Neuronal stem cell (in vitro differentiated cells): ENCODE results near the gene HCLS1.

Experiments
- DNase-seq: peaks from one replicate; pipeline ENCODE4 v3.0.0-alpha.2; 2013; ENCODE audit warnings: low spot score
- H2AFZ ChIP-seq: one replicate; pipeline ENCODE4 v1.6.1; 2013; ENCODE audit warnings: mild to moderate bottlenecking, low read length, inconsistent platforms
- H2AK5ac ChIP-seq: 2 replicates; pipeline ENCODE4 v1.6.1; 2013; ENCODE audit warnings: low read depth, mild to moderate bottlenecking, inconsistent platforms, low read length, moderate library complexity, mixed read lengths
- H2BK120ac ChIP-seq: 2 replicates; pipeline ENCODE4 v1.6.1; 2013; ENCODE audit warnings: low read depth, mild to moderate bottlenecking, inconsistent platforms, low read length, moderate library complexity, mixed read lengths
- H2BK12ac ChIP-seq: one replicate; pipeline ENCODE4 v1.6.1; 2013; ENCODE audit warnings: low read length, inconsistent platforms
- H2BK15ac ChIP-seq: 2 replicates; pipeline ENCODE4 v1.6.1; 2013; ENCODE audit warnings: mild to moderate bottlenecking, low read length, inconsistent platforms, mixed read lengths
- H2BK5ac ChIP-seq: one replicate; pipeline ENCODE4 v1.6.1; 2013; ENCODE audit warnings: inconsistent platforms, mild to moderate bottlenecking, low read length, moderate library complexity
- H3K14ac ChIP-seq: one replicate; pipeline ENCODE4 v1.6.1; 2013; ENCODE audit warnings: low read length, inconsistent platforms
- H3K18ac ChIP-seq: 2 replicates; pipeline ENCODE4 v1.6.1; 2013; ENCODE audit warnings: low read length, inconsistent platforms
- H3K23ac ChIP-seq: 2 replicates; pipeline ENCODE4 v1.6.1; 2013; ENCODE audit warnings: low read depth, mild to moderate bottlenecking, mixed read lengths, low read length, inconsistent platforms; ENCODE audit not compliant: poor library complexity
- H3K27ac ChIP-seq: replicated peaks from 3 replicates; pipeline ENCODE4 v1.5.1; 2013; ENCODE audit warnings: low read length, inconsistent platforms
- H3K27me3 ChIP-seq, 3 experiments: 2 replicates each; pipeline ENCODE4 v1.6.1; 2013; ENCODE audit warnings: low read length in 3 of 3, mild to moderate bottlenecking in 2 of 3, inconsistent platforms in 1 of 3, low read depth in 1 of 3, mixed read lengths in 1 of 3, moderate library complexity in 1 of 3; ENCODE audit not compliant: control insufficient read depth in 3 of 3, insufficient read depth in 3 of 3
- H3K36me3 ChIP-seq, 2 donors: replicated peaks in 1 of 2; 2 replicates each; pipeline ENCODE4 v1.6.1; 2013; ENCODE audit warnings: low read length in 2 of 2; ENCODE audit not compliant: control insufficient read depth in 2 of 2, insufficient read depth in 2 of 2
- H3K4ac ChIP-seq: 2 replicates; pipeline ENCODE4 v1.6.1; 2013; ENCODE audit warnings: inconsistent platforms, mild to moderate bottlenecking, low read length, moderate library complexity
- H3K4me1 ChIP-seq, 2 donors: 1 replicate in 1 of 2; 2 replicates in 1 of 2; pipeline ENCODE4 v1.6.1; 2013; ENCODE audit warnings: low read length in 2 of 2, low read depth in 1 of 2; ENCODE audit not compliant: control insufficient read depth in 2 of 2, insufficient read depth in 1 of 2
- H3K4me2 ChIP-seq: one replicate; pipeline ENCODE4 v1.6.1; 2013; ENCODE audit warnings: mild to moderate bottlenecking, low read length, inconsistent platforms; ENCODE audit not compliant: insufficient read depth, poor library complexity, severe bottlenecking
- H3K4me3 ChIP-seq, 2 donors: 2 replicates each; pipeline ENCODE4 v1.5.1; 2013; ENCODE audit warnings: low read length in 2 of 2, mild to moderate bottlenecking in 2 of 2, inconsistent platforms in 1 of 2, moderate library complexity in 1 of 2
- H3K79me1 ChIP-seq: one replicate; pipeline ENCODE4 v1.6.1; 2013; ENCODE audit warnings: low read depth, mild to moderate bottlenecking, inconsistent platforms, low read length, moderate library complexity
- H3K9ac ChIP-seq: one replicate; pipeline ENCODE4 v1.6.1; 2013; ENCODE audit warnings: mild to moderate bottlenecking, low read depth, low read length, inconsistent platforms; ENCODE audit not compliant: poor library complexity
- H3K9me3 ChIP-seq, 2 donors: replicated peaks in 1 of 2; 2 replicates each; pipeline versions ENCODE3 to v1.6.1; 2013; ENCODE audit warnings: low read length in 2 of 2, mild to moderate bottlenecking in 2 of 2, inconsistent platforms in 1 of 2, low read depth in 1 of 2, mixed read lengths in 1 of 2, moderate library complexity in 1 of 2; ENCODE audit not compliant: control insufficient read depth in 2 of 2, insufficient read depth in 1 of 2
- H4K8ac ChIP-seq: one replicate; pipeline ENCODE4 v1.6.1; 2013; ENCODE audit warnings: low read depth, mild to moderate bottlenecking, inconsistent platforms, low read length, moderate library complexity
- H4K91ac ChIP-seq: one replicate; pipeline ENCODE4 v1.6.1; 2013; ENCODE audit warnings: low read length, low read depth, mild to moderate bottlenecking, inconsistent platforms; ENCODE audit not compliant: poor library complexity
- WGBS, 2 donors: extraction: QIAGEN DNeasy Blood & Tissue Kit; methylation state at CpG; one replicate each; pipeline ENCODE4 v1.1.7; 2013; ENCODE audit warnings: missing lambda C conversion rate in 2 of 2, mixed read lengths in 1 of 2; ENCODE audit not compliant: insufficient read length in 2 of 2, insufficient replicate concordance in 1 of 2; ENCODE audit errors: extremely low coverage in 2 of 2; 5-methylcytosine and 5-hydroxymethylcytosine counted together

The HCLS1 gene

DNA sequence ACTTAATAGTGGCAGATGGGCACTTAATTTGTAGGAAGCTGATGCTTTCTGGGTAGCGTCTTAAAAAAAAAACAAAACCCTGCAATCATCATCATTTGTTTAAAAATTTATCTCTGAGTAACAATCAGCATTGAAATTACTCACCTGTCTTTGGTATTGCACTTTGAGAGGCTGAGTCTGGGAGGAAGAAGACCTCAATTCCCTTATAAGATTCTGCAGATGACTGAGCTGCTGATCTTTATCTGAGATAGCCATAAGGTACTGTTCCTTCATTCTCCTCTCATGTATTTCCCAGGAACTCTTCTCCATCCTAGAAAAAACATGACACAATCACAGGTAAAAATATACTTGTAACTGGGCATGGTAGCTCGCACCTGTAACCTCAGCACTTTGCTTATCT is 16.4 kb upstream of the HCLS1 start:
- H3K27ac ChIP-seq = no peak overlapping the region
- no peaks in the 10 kb centered on the region for H3K79me1 ChIP-seq
- H3K27me3 ChIP-seq = no peaks in the 10 kb centered on the region
- H3K18ac ChIP-seq = no peak overlapping the region
- no peak overlapping the region for H3K4ac ChIP-seq
- H3K36me3 ChIP-seq = peaks cover 24 to 90% of the 10 kb centered on the region in 2 donors
- H3K23ac ChIP-seq = no peak overlapping the region
- no peak overlapping the region for H3K14ac ChIP-seq
- H2AFZ ChIP-seq = no peak overlapping the region
- H4K91ac ChIP-seq = no peak overlapping the region
- no peak overlapping the region for H3K4me2 ChIP-seq
- H2BK12ac ChIP-seq = no peak overlapping the region
- no peak overlapping the region for H2BK5ac ChIP-seq
- no peak overlapping the region for H2AK5ac ChIP-seq
- H3K9ac ChIP-seq = no peak overlapping the region
- DNase-seq = no peak
- no CpG with 5 or more reads among the region's 2 CpGs for WGBS, 2 donors
- H3K4me3 ChIP-seq = no peak overlapping the region
- H4K8ac ChIP-seq = no peak overlapping the region
- H2BK120ac ChIP-seq = no peak overlapping the region
- no peaks in the 10 kb centered on the region for H3K4me1 ChIP-seq
- no peaks in the 10 kb centered on the region for H3K9me3 ChIP-seq
- H2BK15ac ChIP-seq = no peak overlapping the region

DNA sequence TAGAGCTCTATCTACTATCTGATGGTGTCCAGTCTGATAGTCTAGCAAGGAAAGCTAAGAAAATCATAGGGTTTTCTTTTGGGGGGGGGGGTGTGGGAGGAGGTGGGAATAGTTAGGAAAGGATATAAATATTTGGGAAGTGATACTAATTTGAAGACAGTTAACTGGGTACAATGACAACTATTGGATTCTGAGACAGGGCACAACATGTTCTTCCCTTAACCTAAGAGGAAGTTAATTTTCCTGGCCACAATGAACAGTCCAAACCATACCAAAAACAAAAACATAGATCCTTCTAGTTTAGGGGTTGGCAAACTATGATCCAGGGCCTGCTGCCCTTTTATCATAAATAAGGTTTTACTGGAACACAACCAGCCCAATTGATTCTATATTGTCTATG is 10.0 kb upstream of the HCLS1 start:
- Histone ChIP-seq H3K4ac (no peak overlapping the region), H3K36me3 (peaks cover 17 to 90% of the 10 kb centered on the region in 2 donors), H3K4me1 (no peaks in the 10 kb centered on the region), H2BK5ac (no peak overlapping the region), H3K4me2 (no peak overlapping the region), H3K27ac (no peak overlapping the region), H3K9ac (no peak overlapping the region), H2BK15ac (no peak overlapping the region), H3K9me3 (no peaks in the 10 kb centered on the region), H2AFZ (no peak overlapping the region), H3K4me3 (no peak overlapping the region), H3K79me1 (no peaks in the 10 kb centered on the region), H3K23ac (no peak overlapping the region), H2BK12ac (no peak overlapping the region), H4K8ac (no peak overlapping the region), H3K14ac (no peak overlapping the region), H2BK120ac (no peak overlapping the region), H4K91ac (no peak overlapping the region), H3K18ac (no peak overlapping the region), H3K27me3 (no peaks in the 10 kb centered on the region), H2AK5ac (no peak overlapping the region)
- DNase-seq = no peak

DNA sequence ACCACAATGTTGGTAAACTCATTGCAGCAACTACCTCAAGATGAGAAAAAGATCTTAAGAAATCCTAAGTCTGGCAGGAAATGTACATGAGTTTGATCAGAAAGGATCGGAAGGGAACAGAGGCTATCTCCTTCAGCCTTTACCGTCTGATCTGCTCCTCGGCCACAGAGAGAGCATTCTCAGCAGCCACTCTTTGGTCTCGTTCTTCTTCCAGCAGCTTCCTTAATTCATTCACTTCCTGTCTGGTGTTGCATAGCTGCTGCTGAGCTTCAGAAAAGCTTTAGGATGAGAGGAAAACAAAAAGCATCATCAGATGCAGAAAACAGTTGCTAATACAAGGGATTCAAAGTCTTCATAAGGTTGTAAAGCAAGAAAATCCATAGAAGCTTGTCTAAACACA is 6.6 kb upstream of the HCLS1 start:
- H3K36me3 ChIP-seq = peaks cover 31 to 94% of the 10 kb centered on the region in 2 donors
- no peak overlapping the region for H2BK12ac ChIP-seq
- no peak overlapping the region for H3K9ac ChIP-seq
- H2AK5ac ChIP-seq = no peak overlapping the region
- H4K91ac ChIP-seq = no peak overlapping the region
- H3K18ac ChIP-seq = no peak overlapping the region
- H3K27me3 ChIP-seq = no peaks in the 10 kb centered on the region
- no peaks in the 10 kb centered on the region for H3K79me1 ChIP-seq
- DNase-seq = no peak
- no peak overlapping the region for H2AFZ ChIP-seq
- H2BK15ac ChIP-seq = no peak overlapping the region
- no peaks in the 10 kb centered on the region for H3K4me1 ChIP-seq
- no peak overlapping the region for H3K23ac ChIP-seq
- H3K9me3 ChIP-seq = no peaks in the 10 kb centered on the region
- no peak overlapping the region for H2BK5ac ChIP-seq
- no CpG with 5 or more reads among the region's 4 CpGs for WGBS, 2 donors
- H2BK120ac ChIP-seq = no peak overlapping the region
- H4K8ac ChIP-seq = no peak overlapping the region
- H3K4me2 ChIP-seq = no peak overlapping the region
- H3K4ac ChIP-seq = no peak overlapping the region
- H3K27ac ChIP-seq = no peak overlapping the region
- no peak overlapping the region for H3K4me3 ChIP-seq
- no peak overlapping the region for H3K14ac ChIP-seq

DNA sequence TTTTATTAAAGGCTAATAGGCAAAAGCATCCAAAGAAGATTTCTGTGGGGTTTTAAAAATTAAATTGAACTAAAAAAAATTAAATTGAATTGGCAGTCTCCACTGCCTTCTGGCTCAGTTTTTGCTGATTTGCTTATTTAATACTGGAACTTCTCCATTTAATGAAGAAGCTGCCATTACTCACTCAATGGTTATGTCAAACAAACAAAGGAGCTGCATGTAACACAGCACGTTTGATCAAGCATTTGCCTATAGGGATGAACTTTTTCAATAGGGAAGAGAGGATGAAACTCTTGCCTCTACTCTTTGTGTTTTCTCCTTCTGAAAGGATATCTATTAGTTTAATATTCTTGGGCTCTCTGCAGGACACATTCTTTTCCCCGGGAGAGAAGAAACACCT is 4.8 kb upstream of the HCLS1 start:
- H3K9me3 ChIP-seq = no peaks in the 10 kb centered on the region
- H3K23ac ChIP-seq = no peak overlapping the region
- H2BK5ac ChIP-seq = no peak overlapping the region
- no peak for DNase-seq
- H2BK12ac ChIP-seq = no peak overlapping the region
- H2BK120ac ChIP-seq = no peak overlapping the region
- no peaks in the 10 kb centered on the region for H3K79me1 ChIP-seq
- peaks cover 29 to 77% of the 10 kb centered on the region in 2 donors for H3K36me3 ChIP-seq
- no peak overlapping the region for H3K18ac ChIP-seq
- H4K8ac ChIP-seq = no peak overlapping the region
- H4K91ac ChIP-seq = no peak overlapping the region
- WGBS, 2 donors = no CpG with 5 or more reads among the region's 2 CpGs
- no peak overlapping the region for H3K27ac ChIP-seq
- H3K14ac ChIP-seq = no peak overlapping the region
- no peak overlapping the region for H2AFZ ChIP-seq
- no peak overlapping the region for H3K4me2 ChIP-seq
- H3K4ac ChIP-seq = no peak overlapping the region
- H3K9ac ChIP-seq = no peak overlapping the region
- H3K27me3 ChIP-seq = no peaks in the 10 kb centered on the region
- no peaks in the 10 kb centered on the region for H3K4me1 ChIP-seq
- H2BK15ac ChIP-seq = no peak overlapping the region
- H3K4me3 ChIP-seq = no peak overlapping the region
- no peak overlapping the region for H2AK5ac ChIP-seq
